Measurements from ENCODE around the gene PLAAT1.
A peak's percentile ranks its signal among the peaks of the same experiment; 100 is the strongest.

The PLAAT1 gene

GRCh38 chr3:193240850-193241706, at the start of gene PLAAT1:
Gene PLAAT1 (plus strand): TSS chr3:193241222. CDS start chr3:193255651, 14,429 bp downstream.
- Histone ChIP-seq H3K27me3 (ENCODE audit: control insufficient read depth, insufficient read depth, low read length) (no peaks in the 10 kb centered on the region), H3K9ac (ENCODE audit: low read length) (no peak within 1 kb of the TSS), H3K4me1 (ENCODE audit: control insufficient read depth, insufficient read depth, low read length) (no peaks in the 10 kb centered on the region), H3K36me3 (ENCODE audit: control insufficient read depth, insufficient read depth, low read length) (no peaks in the 10 kb centered on the region), H3K4me3 (ENCODE audit: low read length) (peak within 1 kb of the TSS; percentile 66), H3K27ac (ENCODE audit: low read depth, low read length) (no peak within 1 kb of the TSS)

DNA sequence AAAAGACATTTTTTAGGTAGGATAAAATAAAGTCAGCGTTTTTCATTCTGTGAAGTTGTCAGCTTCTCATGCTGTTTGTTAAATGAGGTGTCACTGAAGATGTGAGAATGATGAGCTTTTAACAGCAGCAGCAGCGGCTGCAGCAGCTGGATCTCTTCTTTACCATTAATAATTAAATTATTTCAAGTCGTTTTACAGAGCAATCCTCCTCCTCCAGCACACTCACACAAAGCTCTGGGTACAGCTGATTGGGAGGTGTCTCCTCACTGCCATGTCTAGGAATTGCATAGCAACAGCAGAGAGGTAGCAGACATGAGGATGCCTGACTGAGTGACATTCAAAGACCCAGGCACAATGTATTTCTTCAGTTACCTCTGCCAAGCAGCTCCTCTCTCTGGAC, 46.7 kb upstream of the PLAAT1 start:
- Histone ChIP-seq H3K9ac (ENCODE audit: low read length) (no peak overlapping the region), H3K27ac (ENCODE audit: low read depth, low read length) (no peak overlapping the region), H3K4me3 (ENCODE audit: low read length) (no peak overlapping the region), H3K36me3 (ENCODE audit: control insufficient read depth, insufficient read depth, low read length) (no peaks in the 10 kb centered on the region), H3K27me3 (ENCODE audit: control insufficient read depth, insufficient read depth, low read length) (no peaks in the 10 kb centered on the region), H3K4me1 (ENCODE audit: control insufficient read depth, insufficient read depth, low read length) (no peaks in the 10 kb centered on the region)

GRCh38 chr3:193196746-193197145, 44.3 kb upstream of the PLAAT1 start:
- no peak overlapping the region for H3K27ac ChIP-seq (ENCODE audit: low read depth, low read length)
- H3K4me1 ChIP-seq (ENCODE audit: control insufficient read depth, insufficient read depth, low read length), result no peaks in the 10 kb centered on the region
- no peak overlapping the region for H3K9ac ChIP-seq (ENCODE audit: low read length)
- H3K36me3 ChIP-seq (ENCODE audit: control insufficient read depth, insufficient read depth, low read length), result no peaks in the 10 kb centered on the region
- H3K4me3 ChIP-seq (ENCODE audit: low read length), result no peak overlapping the region
- H3K27me3 ChIP-seq (ENCODE audit: control insufficient read depth, insufficient read depth, low read length), result no peaks in the 10 kb centered on the region

DNA sequence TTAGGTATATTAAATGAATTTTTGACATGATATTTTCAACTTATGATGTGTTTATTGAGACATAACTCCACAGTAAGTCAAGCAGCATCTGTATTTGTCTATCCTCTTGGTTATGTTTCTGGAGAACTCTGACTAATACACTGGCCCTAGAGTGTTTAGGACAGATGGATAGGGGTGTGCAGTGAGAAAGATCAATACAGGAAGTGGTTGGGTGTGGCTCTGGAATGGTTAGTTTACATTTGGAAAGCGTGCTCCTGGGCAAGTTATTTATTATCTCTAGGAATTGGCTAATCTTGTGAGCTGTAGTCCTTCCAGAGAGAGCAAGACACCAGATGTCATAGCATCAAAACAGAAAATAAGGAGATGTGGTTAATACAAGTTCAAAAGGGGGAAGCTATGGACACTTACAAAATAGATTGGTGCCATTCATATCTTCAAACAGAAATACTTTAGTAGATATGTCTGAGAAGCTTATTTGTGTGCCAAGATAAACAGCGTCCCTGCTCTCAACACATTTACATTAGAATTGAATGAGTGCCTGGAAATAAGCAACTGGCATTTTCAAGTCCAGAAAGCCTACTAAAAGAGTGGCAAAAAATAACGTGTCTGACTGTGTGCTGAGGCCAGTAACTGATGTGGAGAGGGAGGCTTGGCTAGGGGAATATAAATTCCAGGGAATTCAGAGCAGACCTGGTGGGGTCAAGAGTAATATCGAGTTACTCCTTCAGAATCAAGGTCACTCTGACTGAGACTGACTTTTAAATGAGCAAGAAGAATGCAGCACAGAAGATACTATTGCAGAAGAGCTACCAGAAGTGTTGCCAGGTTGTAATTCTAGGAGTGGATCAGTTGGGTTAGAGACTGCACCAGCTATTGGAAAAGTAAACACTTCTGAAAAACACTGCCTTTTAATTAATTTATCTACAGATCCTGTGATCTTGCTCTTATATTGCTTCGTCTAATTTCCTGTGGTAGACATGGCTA, 33.4 kb upstream of the PLAAT1 start:
- H3K4me1 ChIP-seq (ENCODE audit: control insufficient read depth, insufficient read depth, low read length), result no peaks in the 10 kb centered on the region
- H3K27me3 ChIP-seq (ENCODE audit: control insufficient read depth, insufficient read depth, low read length), result no peaks in the 10 kb centered on the region
- no peaks in the 10 kb centered on the region for H3K36me3 ChIP-seq (ENCODE audit: control insufficient read depth, insufficient read depth, low read length)
- H3K27ac ChIP-seq (ENCODE audit: low read depth, low read length), result no peak overlapping the region
- no peak overlapping the region for H3K9ac ChIP-seq (ENCODE audit: low read length)
- H3K4me3 ChIP-seq (ENCODE audit: low read length), result no peak overlapping the region

DNA sequence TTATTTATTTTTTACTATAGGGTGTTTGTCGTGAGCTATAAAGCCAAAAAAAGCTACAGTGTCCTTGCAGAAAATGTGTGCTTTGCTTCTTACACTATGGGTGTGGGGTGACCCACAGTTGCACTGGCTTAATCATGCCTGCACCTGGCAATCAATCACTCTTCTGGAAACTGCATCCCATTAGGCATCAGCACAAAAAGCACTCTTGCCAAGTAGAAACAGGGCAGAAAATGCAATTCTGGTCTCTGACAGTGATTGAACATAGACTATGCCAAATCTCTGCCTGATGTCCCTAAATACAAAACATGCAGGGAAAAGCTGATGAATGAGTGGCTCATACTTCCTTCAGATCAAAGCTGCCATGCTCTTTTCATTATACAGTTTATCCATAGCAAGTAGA, 30.4 kb upstream of the PLAAT1 start:
- Histone ChIP-seq H3K27me3 (ENCODE audit: control insufficient read depth, insufficient read depth, low read length) (no peaks in the 10 kb centered on the region), H3K9ac (ENCODE audit: low read length) (no peak overlapping the region), H3K4me1 (ENCODE audit: control insufficient read depth, insufficient read depth, low read length) (no peaks in the 10 kb centered on the region), H3K36me3 (ENCODE audit: control insufficient read depth, insufficient read depth, low read length) (no peaks in the 10 kb centered on the region), H3K4me3 (ENCODE audit: low read length) (no peak overlapping the region), H3K27ac (ENCODE audit: low read depth, low read length) (no peak overlapping the region)

- no peaks in the 10 kb centered on the region for H3K27me3 ChIP-seq (ENCODE audit: control insufficient read depth, insufficient read depth, low read length)
- H3K9ac ChIP-seq (ENCODE audit: low read length), result no peak overlapping the region
- H3K4me3 ChIP-seq (ENCODE audit: low read length), result no peak overlapping the region
- H3K27ac ChIP-seq (ENCODE audit: low read depth, low read length), result no peak overlapping the region
- H3K4me1 ChIP-seq (ENCODE audit: control insufficient read depth, insufficient read depth, low read length), result no peaks in the 10 kb centered on the region
- H3K36me3 ChIP-seq (ENCODE audit: control insufficient read depth, insufficient read depth, low read length), result no peaks in the 10 kb centered on the region
These were observed 29.8 kb upstream of the PLAAT1 start for GRCh38 chr3:193211173-193211572.

GRCh38 chr3:193211984-193212383, 29.0 kb upstream of the PLAAT1 start:
- H3K27me3 ChIP-seq (ENCODE audit: control insufficient read depth, insufficient read depth, low read length), result no peaks in the 10 kb centered on the region
- H3K4me1 ChIP-seq (ENCODE audit: control insufficient read depth, insufficient read depth, low read length), result no peaks in the 10 kb centered on the region
- H3K27ac ChIP-seq (ENCODE audit: low read depth, low read length), result no peak overlapping the region
- H3K4me3 ChIP-seq (ENCODE audit: low read length), result no peak overlapping the region
- H3K9ac ChIP-seq (ENCODE audit: low read length), result no peak overlapping the region
- H3K36me3 ChIP-seq (ENCODE audit: control insufficient read depth, insufficient read depth, low read length), result no peaks in the 10 kb centered on the region

- no peaks in the 10 kb centered on the region for H3K27me3 ChIP-seq (ENCODE audit: control insufficient read depth, insufficient read depth, low read length)
- no peak overlapping the region for H3K4me3 ChIP-seq (ENCODE audit: low read length)
- H3K36me3 ChIP-seq (ENCODE audit: control insufficient read depth, insufficient read depth, low read length), result no peaks in the 10 kb centered on the region
- H3K4me1 ChIP-seq (ENCODE audit: control insufficient read depth, insufficient read depth, low read length), result no peaks in the 10 kb centered on the region
- H3K27ac ChIP-seq (ENCODE audit: low read depth, low read length), result no peak overlapping the region
- no peak overlapping the region for H3K9ac ChIP-seq (ENCODE audit: low read length)
These were observed 28.2 kb upstream of the PLAAT1 start for GRCh38 chr3:193212844-193213243.

DNA sequence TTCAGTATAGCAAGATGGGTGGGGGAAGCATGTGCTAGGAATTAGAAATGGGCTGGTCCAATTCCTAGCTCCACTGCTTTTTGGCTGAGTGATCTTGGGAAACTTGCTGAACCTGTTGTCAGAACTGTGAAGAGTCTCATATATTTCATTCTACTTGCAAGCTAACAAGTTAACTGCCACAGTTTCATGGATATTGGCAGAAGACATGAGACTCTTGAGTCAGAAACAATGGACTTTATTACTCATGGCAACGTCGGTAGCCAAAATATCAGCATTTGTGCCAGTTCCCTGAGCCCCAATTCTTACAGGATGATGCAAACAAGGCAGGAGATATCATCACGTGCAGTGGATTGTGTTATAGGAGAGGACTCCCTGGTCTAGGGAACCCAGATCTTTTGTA, 26.6 kb upstream of the PLAAT1 start:
- no peak overlapping the region for H3K4me3 ChIP-seq (ENCODE audit: low read length)
- H3K4me1 ChIP-seq (ENCODE audit: control insufficient read depth, insufficient read depth, low read length), result no peaks in the 10 kb centered on the region
- no peak overlapping the region for H3K9ac ChIP-seq (ENCODE audit: low read length)
- H3K36me3 ChIP-seq (ENCODE audit: control insufficient read depth, insufficient read depth, low read length), result no peaks in the 10 kb centered on the region
- no peak overlapping the region for H3K27ac ChIP-seq (ENCODE audit: low read depth, low read length)
- no peaks in the 10 kb centered on the region for H3K27me3 ChIP-seq (ENCODE audit: control insufficient read depth, insufficient read depth, low read length)

- Histone ChIP-seq H3K4me3 (ENCODE audit: low read length) (no peak overlapping the region), H3K9ac (ENCODE audit: low read length) (no peak overlapping the region), H3K27me3 (ENCODE audit: control insufficient read depth, insufficient read depth, low read length) (no peaks in the 10 kb centered on the region), H3K4me1 (ENCODE audit: control insufficient read depth, insufficient read depth, low read length) (no peaks in the 10 kb centered on the region), H3K27ac (ENCODE audit: low read depth, low read length) (no peak overlapping the region), H3K36me3 (ENCODE audit: control insufficient read depth, insufficient read depth, low read length) (no peaks in the 10 kb centered on the region)
These were observed 15.5 kb upstream of the PLAAT1 start for GRCh38 chr3:193225302-193226125.

DNA sequence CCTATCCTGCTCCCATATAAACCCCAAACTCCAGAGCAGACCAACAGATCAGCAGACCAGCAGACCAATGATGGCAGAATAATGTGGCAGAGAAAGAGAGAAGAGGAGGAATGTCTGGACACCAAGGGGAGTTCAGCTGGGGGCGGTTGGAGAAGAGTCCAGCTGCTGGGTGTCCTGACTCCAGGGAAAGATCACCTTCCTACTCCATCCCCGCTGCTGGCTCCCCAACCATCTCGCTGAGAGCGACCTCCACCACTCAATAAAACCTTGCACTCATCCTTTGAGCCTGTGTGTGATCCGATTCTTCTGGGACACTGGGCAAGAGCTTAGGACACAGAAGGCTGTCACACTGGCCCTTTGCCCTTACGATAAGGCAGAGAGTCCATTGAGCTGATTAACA, 12.8 kb upstream of the PLAAT1 start:
- Histone ChIP-seq H3K27me3 (ENCODE audit: control insufficient read depth, insufficient read depth, low read length) (no peaks in the 10 kb centered on the region), H3K4me3 (ENCODE audit: low read length) (no peak overlapping the region), H3K4me1 (ENCODE audit: control insufficient read depth, insufficient read depth, low read length) (no peaks in the 10 kb centered on the region), H3K36me3 (ENCODE audit: control insufficient read depth, insufficient read depth, low read length) (no peaks in the 10 kb centered on the region), H3K27ac (ENCODE audit: low read depth, low read length) (no peak overlapping the region), H3K9ac (ENCODE audit: low read length) (no peak overlapping the region)
